Lung (tissue), 12 donors: Measurements from ENCODE around the gene TULP3. TPM values are rescaled to one million over a fixed set of nuclear protein-coding genes. Genes with fewer than 3 reads are reported as not detected.

Experiments
- ATAC-seq: fragments of 200-7000 bp; cut with Tn5 transposase; one replicate; pipeline ENCODE4 v1.9.1; 2020; ENCODE audit warnings: moderate number of reproducible peaks; ENCODE audit not compliant: insufficient read depth, low FRiP score
- DNase-seq, 3 donors: peaks; one replicate each; pipeline ENCODE4 v3.0.0-alpha.2; 2013 to 2017
- H3K27ac ChIP-seq, 2 donors: one replicate each; pipeline ENCODE4 v1.5.1; 2013; ENCODE audit warnings: mild to moderate bottlenecking in 2 of 2, moderate library complexity in 2 of 2, control low read depth in 1 of 2, inconsistent platforms in 1 of 2, low read depth in 1 of 2, low read length in 1 of 2
- H3K27me3 ChIP-seq, 3 donors: one replicate each; pipeline ENCODE4 v1.5.1; 2013; ENCODE audit warnings: low read length in 2 of 3; ENCODE audit not compliant: control insufficient read depth in 3 of 3, insufficient read depth in 3 of 3
- H3K36me3 ChIP-seq, 4 donors: one replicate each; pipeline ENCODE4 v1.5.1; 2013; ENCODE audit warnings: low read length in 4 of 4, mild to moderate bottlenecking in 1 of 4, moderate library complexity in 1 of 4; ENCODE audit not compliant: control insufficient read depth in 4 of 4, insufficient read depth in 4 of 4
- H3K4me1 ChIP-seq, 5 donors: one replicate each; pipeline ENCODE4 v1.5.1; 2013; ENCODE audit warnings: low read length in 5 of 5, mild to moderate bottlenecking in 2 of 5, moderate library complexity in 1 of 5; ENCODE audit not compliant: control insufficient read depth in 5 of 5, insufficient read depth in 5 of 5
- H3K4me3 ChIP-seq: one replicate; pipeline ENCODE4 v1.5.1; 2013; ENCODE audit warnings: mild to moderate bottlenecking, control low read depth, moderate library complexity
- H3K9ac ChIP-seq, 2 donors: one replicate each; pipeline ENCODE4 v1.5.1; 2013; ENCODE audit warnings: low read length in 2 of 2, control low read depth in 1 of 2; ENCODE audit not compliant: insufficient read depth in 1 of 2
- H3K9me3 ChIP-seq, 4 donors: one replicate each; pipeline ENCODE4 v1.5.1; 2013; ENCODE audit warnings: low read length in 3 of 4, mild to moderate bottlenecking in 1 of 4, moderate library complexity in 1 of 4; ENCODE audit not compliant: control insufficient read depth in 4 of 4, insufficient read depth in 3 of 4
- CTCF ChIP-seq: IDR thresholded peaks from 2 replicates; pipeline ENCODE4 v1.5.1; 2012; ENCODE audit warnings: mild to moderate bottlenecking; ENCODE audit errors: control extremely low read depth, extremely low read depth
- WGBS, 2 donors: extraction: QIAGEN DNeasy Blood & Tissue Kit; methylation state at CpG; one replicate each; pipeline ENCODE4 v1.1.7; 2013; 5-methylcytosine and 5-hydroxymethylcytosine counted together
- polyA plus RNA-seq, 2 donors: library from polyadenylated mRNA; stranded (reverse); fragments of 200-250 nt; gene quantifications; one replicate each; pipeline ENCODE4 v1.2.1, GENCODE V29; 2013
- total RNA-seq, 2 donors: library from RNA; depleted of rRNA in 1 of 2; stranded (reverse); fragments of >200 nt in 1 of 2; gene quantifications; one replicate each; pipeline ENCODE4 v1.2.1, GENCODE V29; 2014 to 2021
- donor health status: control.
- donor health status: control.
- donor health status: Bipolar disorder and iron deficiency.
- donor health status: healthy.
- donor health status: DM: yes; HTN: yes; CAD: no.

Gene TULP3
- total and polyA plus RNA-seq, 4 donors = 7.4 to 30.7 (median 13.2) TPM

- DNase-seq = peak in 1 of 3 donors; percentile 7
- peak overlapping the region; percentile 72 for H3K4me3 ChIP-seq
- peaks cover 0 to 23% (median 0%) of the 10 kb centered on the region in 3 donors for H3K27me3 ChIP-seq
- TF ChIP-seq CTCF = no peak
- no peak overlapping the region for H3K9ac ChIP-seq
- H3K27ac ChIP-seq = peak overlapping the region in 1 of 2 donors; percentile 97
- H3K4me1 ChIP-seq = peaks cover 0 to 18% (median 13%) of the 10 kb centered on the region in 5 donors
- 46 to 49% methylated on average over 10 of the region's 10 CpGs for WGBS, 2 donors
- no peak for ATAC-seq
- no peaks in the 10 kb centered on the region for H3K36me3 ChIP-seq
- no peaks in the 10 kb centered on the region for H3K9me3 ChIP-seq
These were observed 70.4 kb downstream of the TULP3 start for GRCh38 chr12:2960996-2961616.

GRCh38 chr12:2961705-2962104 lies 71.0 kb downstream of the TULP3 start:
- H3K27ac ChIP-seq = peak overlapping the region in 1 of 2 donors; percentile 35
- no peak overlapping the region for H3K4me3 ChIP-seq
- no peak for TF ChIP-seq CTCF
- ATAC-seq = no peak
- H3K9ac ChIP-seq = no peak overlapping the region
- H3K27me3 ChIP-seq = peaks cover 0 to 21% (median 0%) of the 10 kb centered on the region in 3 donors
- H3K36me3 ChIP-seq = no peaks in the 10 kb centered on the region
- WGBS, 2 donors = 70 to 76% methylated on average over 5 of the region's 5 CpGs
- H3K4me1 ChIP-seq = peaks cover 0 to 18% (median 13%) of the 10 kb centered on the region in 5 donors
- DNase-seq = no peak
- H3K9me3 ChIP-seq = no peaks in the 10 kb centered on the region

- H3K9ac ChIP-seq = no peak overlapping the region
- H3K27ac ChIP-seq = peak overlapping the region; percentile 67 to 78
- WGBS, 2 donors = 61 to 63% methylated on average over 9 of the region's 9 CpGs
- H3K36me3 ChIP-seq = no peaks in the 10 kb centered on the region
- peaks cover 0 to 8% (median 0%) of the 10 kb centered on the region in 3 donors for H3K27me3 ChIP-seq
- TF ChIP-seq CTCF = no peak
- DNase-seq (peak in 2 of 3 donors; percentile 7 to 28), ATAC-seq (no peak)
- H3K4me3 ChIP-seq = no peak overlapping the region
- no peaks in the 10 kb centered on the region for H3K9me3 ChIP-seq
- peaks cover 0 to 13% (median 11%) of the 10 kb centered on the region in 5 donors for H3K4me1 ChIP-seq
These were observed 72.6 kb downstream of the TULP3 start for GRCh38 chr12:2963154-2963759.
